ENCODE results near the gene PRDM11. TPM values are rescaled to one million over a fixed set of nuclear protein-coding genes. Genes with fewer than 3 reads are reported as not detected.
A peak's percentile ranks its signal among the peaks of the same experiment; 100 is the strongest.

The PRDM11 gene
- total and polyA plus RNA-seq, 4 donors = 0.64 to 6.9 (median 2.8) TPM

DNA sequence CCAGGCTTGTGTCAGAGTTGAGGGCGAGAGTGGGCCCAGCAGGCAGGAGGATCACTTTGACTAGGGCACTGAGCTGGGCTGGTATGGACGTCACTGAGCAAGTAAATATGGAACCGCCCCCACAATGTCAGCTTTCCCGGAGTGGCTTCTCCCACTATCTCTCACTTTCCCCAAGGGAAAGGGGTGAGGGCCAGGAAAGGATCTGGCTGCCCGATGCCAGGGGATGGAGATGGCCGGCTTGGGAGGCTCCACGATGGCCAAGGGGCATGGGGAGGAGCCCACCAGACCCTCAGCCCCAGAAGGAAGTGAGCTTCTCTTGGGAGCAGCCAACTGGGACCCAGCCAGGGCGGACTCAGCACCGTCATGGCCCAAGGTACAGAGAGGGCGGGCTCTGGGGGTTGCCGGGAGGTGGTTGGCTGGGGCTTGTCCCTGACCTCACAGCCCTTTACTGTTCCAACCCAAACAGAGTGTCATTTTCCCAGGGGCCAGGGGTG is 8.7 kb downstream of the PRDM11 start:
- TF ChIP-seq HNF4A (conservative IDR thresholded peaks at IDR 0.05) (no peak), FOXA1 (IDR thresholded peaks at IDR 0.05) (no peak), TAF1 (conservative IDR thresholded peaks at IDR 0.05) (no peak), GABPA (IDR thresholded peaks at IDR 0.05 in 1 of 2, conservative IDR thresholded peaks at IDR 0.05 in 1 of 2) (no peak), RAD21 (IDR thresholded peaks at IDR 0.05) (no peak), NR2F2 (IDR thresholded peaks at IDR 0.05) (no peak), EGR1 (IDR thresholded peaks at IDR 0.05; ENCODE audit: low read depth in 2 of 2) (no peak), YY1 (IDR thresholded peaks at IDR 0.05) (no peak)
- TF ChIP-seq, protein P1, sequence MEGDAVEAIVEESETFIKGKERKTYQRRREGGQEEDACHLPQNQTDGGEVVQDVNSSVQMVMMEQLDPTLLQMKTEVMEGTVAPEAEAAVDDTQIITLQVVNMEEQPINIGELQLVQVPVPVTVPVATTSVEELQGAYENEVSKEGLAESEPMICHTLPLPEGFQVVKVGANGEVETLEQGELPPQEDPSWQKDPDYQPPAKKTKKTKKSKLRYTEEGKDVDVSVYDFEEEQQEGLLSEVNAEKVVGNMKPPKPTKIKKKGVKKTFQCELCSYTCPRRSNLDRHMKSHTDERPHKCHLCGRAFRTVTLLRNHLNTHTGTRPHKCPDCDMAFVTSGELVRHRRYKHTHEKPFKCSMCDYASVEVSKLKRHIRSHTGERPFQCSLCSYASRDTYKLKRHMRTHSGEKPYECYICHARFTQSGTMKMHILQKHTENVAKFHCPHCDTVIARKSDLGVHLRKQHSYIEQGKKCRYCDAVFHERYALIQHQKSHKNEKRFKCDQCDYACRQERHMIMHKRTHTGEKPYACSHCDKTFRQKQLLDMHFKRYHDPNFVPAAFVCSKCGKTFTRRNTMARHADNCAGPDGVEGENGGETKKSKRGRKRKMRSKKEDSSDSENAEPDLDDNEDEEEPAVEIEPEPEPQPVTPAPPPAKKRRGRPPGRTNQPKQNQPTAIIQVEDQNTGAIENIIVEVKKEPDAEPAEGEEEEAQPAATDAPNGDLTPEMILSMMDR (IDR thresholded peaks at IDR 0.05; ENCODE audit: low read depth, low read length, missing input control) = no peak
- TF ChIP-seq, protein P2, sequence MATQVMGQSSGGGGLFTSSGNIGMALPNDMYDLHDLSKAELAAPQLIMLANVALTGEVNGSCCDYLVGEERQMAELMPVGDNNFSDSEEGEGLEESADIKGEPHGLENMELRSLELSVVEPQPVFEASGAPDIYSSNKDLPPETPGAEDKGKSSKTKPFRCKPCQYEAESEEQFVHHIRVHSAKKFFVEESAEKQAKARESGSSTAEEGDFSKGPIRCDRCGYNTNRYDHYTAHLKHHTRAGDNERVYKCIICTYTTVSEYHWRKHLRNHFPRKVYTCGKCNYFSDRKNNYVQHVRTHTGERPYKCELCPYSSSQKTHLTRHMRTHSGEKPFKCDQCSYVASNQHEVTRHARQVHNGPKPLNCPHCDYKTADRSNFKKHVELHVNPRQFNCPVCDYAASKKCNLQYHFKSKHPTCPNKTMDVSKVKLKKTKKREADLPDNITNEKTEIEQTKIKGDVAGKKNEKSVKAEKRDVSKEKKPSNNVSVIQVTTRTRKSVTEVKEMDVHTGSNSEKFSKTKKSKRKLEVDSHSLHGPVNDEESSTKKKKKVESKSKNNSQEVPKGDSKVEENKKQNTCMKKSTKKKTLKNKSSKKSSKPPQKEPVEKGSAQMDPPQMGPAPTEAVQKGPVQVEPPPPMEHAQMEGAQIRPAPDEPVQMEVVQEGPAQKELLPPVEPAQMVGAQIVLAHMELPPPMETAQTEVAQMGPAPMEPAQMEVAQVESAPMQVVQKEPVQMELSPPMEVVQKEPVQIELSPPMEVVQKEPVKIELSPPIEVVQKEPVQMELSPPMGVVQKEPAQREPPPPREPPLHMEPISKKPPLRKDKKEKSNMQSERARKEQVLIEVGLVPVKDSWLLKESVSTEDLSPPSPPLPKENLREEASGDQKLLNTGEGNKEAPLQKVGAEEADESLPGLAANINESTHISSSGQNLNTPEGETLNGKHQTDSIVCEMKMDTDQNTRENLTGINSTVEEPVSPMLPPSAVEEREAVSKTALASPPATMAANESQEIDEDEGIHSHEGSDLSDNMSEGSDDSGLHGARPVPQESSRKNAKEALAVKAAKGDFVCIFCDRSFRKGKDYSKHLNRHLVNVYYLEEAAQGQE (IDR thresholded peaks at IDR 0.05) = no peak
- TF ChIP-seq, protein P3, sequence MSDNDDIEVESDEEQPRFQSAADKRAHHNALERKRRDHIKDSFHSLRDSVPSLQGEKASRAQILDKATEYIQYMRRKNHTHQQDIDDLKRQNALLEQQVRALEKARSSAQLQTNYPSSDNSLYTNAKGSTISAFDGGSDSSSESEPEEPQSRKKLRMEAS (IDR thresholded peaks at IDR 0.05) = no peak
- TF ChIP-seq, protein P4, sequence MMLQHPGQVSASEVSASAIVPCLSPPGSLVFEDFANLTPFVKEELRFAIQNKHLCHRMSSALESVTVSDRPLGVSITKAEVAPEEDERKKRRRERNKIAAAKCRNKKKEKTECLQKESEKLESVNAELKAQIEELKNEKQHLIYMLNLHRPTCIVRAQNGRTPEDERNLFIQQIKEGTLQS (IDR thresholded peaks at IDR 0.05) = no peak
- Histone ChIP-seq H3K4me1 (ENCODE audit: control insufficient read depth in 4 of 4, insufficient read depth in 4 of 4, low read length in 3 of 4) (peaks cover 0 to 2% (median 0%) of the 10 kb centered on the region in 4 donors), H3K9ac (ENCODE audit: low read depth in 1 of 2, low read length in 2 of 2) (no peak overlapping the region), H3K27ac (ENCODE audit: low read depth in 1 of 2, low read length in 2 of 2) (no peak overlapping the region), H3K4me3 (ENCODE audit: low read depth in 1 of 3, low read length in 3 of 3) (no peak overlapping the region), H3K27me3 (ENCODE audit: control insufficient read depth in 4 of 4, insufficient read depth in 4 of 4, low read length in 3 of 4) (no peaks in the 10 kb centered on the region), H3K9me3 (ENCODE audit: control insufficient read depth in 4 of 4, low read length in 3 of 4) (no peaks in the 10 kb centered on the region), H3K36me3 (ENCODE audit: control insufficient read depth in 4 of 4, insufficient read depth in 3 of 4, low read depth in 1 of 4, low read length in 3 of 4) (no peaks in the 10 kb centered on the region)
- DNase-seq (ENCODE audit: low spot score) = peak; percentile 31
- 77% methylated on average over 11 of the region's 11 CpGs for WGBS

DNA sequence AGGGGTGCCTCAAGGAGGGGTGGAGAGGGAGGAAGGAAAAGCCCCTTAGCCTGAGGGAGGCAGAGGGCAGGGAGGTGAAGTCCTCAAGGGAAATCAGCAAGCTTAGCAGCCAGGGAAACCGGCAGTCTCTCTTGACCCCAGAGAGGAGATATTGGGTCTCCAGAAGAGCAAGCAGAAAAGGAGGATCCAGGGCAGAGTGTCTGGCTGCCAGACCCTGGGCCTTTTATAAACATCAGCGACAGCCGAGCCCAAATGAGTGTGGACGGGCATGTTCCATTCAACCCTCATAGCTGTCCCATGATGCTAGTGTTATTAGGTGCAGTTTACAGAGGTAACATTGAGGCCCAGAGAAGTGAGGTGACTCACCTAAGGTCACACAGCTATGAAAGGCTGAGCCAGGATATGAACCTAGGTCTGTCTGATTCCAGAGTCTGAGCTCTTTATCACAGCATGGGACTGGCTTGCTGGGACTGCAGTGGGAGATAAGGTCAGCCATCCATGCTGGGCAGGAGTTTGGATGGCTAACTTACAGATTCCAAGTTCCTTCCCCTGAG is 9.3 kb downstream of the PRDM11 start:
- 76% methylated on average over 4 of the region's 4 CpGs for WGBS
- no peak overlapping the region for H3K27ac ChIP-seq (ENCODE audit: low read depth in 1 of 2, low read length in 2 of 2)
- no peak for DNase-seq (ENCODE audit: low spot score)
- no peaks in the 10 kb centered on the region for H3K9me3 ChIP-seq (ENCODE audit: control insufficient read depth in 4 of 4, low read length in 3 of 4)
- H3K9ac ChIP-seq (ENCODE audit: low read depth in 1 of 2, low read length in 2 of 2) = no peak overlapping the region
- H3K4me3 ChIP-seq (ENCODE audit: low read depth in 1 of 3, low read length in 3 of 3) = no peak overlapping the region
- H3K27me3 ChIP-seq (ENCODE audit: control insufficient read depth in 4 of 4, insufficient read depth in 4 of 4, low read length in 3 of 4) = no peaks in the 10 kb centered on the region
- peaks cover 0 to 2% (median 0%) of the 10 kb centered on the region in 4 donors for H3K4me1 ChIP-seq (ENCODE audit: control insufficient read depth in 4 of 4, insufficient read depth in 4 of 4, low read length in 3 of 4)
- TF ChIP-seq NR2F2 (IDR thresholded peaks at IDR 0.05) (peak; percentile 59), RAD21 (IDR thresholded peaks at IDR 0.05) (no peak)
- no peaks in the 10 kb centered on the region for H3K36me3 ChIP-seq (ENCODE audit: control insufficient read depth in 4 of 4, insufficient read depth in 3 of 4, low read depth in 1 of 4, low read length in 3 of 4)

All from liver (tissue), 9 donors.